A204.1 (cell line): ENCODE measurements around the gene TSPAN32.
"Not testable (repeated sequence)": the region's sequence is repeated elsewhere in the genome, so short reads cannot be mapped to it uniquely, and the experiment has no call there.

Source experiments
- FAIRE-seq: peaks from 2 replicates; lab custom pipeline; 2012; peaks lifted over from hg19 to GRCh38; lab: Jason Lieb, UNC

Gene TSPAN32

DNA sequence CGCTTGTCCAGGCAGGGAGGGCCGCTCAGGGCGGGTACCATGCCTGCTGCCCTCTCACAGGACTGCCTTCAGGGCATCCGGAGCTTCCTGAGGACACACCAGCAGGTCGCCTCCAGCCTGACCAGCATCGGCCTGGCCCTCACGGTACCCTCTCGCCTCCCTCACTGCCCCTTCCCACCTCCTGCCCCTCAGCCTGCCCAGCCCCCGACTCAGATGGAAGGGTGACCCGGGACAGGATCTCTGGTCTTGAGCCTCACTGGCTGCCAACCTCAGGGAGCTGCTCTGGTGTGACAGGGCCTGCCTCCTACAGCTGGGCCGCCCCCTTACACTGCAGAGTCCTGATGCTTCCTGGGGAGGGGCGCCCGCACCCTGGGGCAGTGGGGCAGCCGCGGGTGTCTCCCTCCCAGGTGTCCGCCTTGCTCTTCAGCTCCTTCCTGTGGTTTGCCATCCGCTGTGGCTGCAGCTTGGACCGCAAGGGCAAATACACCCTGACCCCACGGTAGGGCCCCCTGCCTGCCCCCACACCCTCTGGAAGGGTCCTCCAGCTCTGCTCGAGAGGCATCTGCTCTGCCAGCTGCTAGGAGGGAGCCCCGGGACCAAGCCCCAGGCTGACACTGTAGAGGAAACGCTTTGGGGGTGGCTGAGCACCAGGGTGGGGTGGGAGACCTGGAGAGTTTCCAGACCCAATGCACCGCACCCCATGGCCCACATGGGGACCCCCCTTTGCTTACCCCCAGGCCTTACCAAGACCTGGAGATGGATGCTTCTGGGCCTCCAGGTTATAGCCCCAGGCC lies 14.6 kb downstream of the TSPAN32 start:
- FAIRE-seq, result no peak

DNA sequence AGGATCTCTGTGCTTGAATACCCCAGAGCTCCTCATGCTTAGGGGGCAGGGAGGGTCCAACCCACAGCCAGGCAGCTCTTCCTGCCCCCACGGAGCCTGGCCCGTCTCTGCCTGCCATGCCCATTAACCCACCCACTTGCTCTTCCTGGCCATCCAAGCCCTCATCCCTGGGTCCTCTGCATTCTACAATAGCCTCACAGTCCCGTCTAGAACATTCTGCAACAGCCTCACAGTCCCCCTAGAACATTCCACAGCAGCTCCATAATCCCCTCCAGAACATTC lies 15.1 kb downstream of the TSPAN32 start:
- no peak for FAIRE-seq

DNA sequence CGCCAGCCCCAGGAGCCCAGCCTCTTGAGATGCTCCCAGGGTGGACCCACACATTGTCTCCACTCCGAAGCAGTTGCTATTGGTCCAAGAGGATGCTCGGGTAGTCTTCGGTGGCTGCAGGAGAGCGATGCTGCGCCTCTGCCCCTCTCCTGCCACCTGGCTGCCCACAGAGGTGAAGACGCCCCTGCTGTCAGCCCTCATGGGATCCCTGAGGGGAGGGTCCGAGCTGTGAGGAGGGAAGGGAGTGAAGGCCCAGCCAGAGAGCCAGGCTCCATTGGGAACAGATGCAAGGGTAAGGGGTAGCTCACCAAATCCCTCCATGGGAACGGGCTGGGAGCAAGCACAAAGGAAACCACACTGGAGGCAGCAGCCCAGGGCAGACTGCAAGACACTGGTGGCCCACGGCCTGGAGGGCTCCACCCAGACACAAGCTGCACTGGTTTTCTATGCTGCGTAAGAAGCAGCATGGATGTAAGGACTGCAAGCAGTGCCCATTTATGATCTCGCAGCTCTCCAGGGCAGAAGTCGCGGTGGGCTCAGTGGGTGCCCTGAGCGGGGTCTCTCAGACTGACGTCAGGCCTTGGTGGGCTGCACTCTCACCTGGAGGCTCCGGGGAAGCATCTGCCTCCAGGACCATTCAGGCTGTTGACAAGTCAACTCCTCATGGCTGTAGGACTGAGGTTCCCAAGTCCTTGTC lies 15.7 kb downstream of the TSPAN32 start:
- no peak for FAIRE-seq

DNA sequence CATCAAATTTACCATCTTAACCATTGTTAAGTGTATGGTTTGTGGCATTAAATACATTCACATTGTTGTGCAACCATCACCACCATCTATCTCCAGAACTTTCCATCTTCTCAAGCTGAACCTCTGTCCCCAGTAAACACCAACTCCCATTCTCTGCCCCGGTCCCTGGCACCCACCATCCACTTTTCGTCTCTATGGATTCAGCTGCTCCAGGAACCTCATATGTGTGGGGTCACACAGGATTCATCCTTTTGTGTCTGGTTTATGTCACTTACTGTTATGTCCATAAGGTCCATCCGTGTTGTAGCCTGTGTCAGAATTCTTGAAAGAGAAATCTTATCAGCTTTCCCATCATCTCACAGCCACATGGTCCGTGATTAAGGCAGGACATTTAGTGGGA lies 16.3 kb downstream of the TSPAN32 start:
- FAIRE-seq, result no peak

DNA sequence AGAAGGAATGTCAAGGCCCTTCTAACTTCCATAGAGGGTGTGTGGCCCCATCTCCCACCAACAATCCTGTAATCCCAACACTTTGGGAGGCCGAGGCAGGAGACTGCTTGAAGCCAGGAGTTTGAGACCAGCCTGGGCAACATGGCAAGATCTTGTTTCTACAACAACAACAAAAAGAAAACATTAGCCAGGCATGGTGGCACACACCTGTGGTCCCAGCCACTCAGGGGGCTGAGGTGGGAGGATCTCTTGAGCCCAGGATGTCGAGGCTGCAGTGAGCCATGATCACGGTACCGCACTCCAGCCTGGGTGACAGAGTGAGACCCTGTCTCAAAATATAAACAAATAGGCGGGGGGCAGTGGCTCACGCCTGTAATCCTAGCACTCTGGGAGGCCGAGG lies 16.9 kb downstream of the TSPAN32 start:
- no peak for FAIRE-seq

DNA sequence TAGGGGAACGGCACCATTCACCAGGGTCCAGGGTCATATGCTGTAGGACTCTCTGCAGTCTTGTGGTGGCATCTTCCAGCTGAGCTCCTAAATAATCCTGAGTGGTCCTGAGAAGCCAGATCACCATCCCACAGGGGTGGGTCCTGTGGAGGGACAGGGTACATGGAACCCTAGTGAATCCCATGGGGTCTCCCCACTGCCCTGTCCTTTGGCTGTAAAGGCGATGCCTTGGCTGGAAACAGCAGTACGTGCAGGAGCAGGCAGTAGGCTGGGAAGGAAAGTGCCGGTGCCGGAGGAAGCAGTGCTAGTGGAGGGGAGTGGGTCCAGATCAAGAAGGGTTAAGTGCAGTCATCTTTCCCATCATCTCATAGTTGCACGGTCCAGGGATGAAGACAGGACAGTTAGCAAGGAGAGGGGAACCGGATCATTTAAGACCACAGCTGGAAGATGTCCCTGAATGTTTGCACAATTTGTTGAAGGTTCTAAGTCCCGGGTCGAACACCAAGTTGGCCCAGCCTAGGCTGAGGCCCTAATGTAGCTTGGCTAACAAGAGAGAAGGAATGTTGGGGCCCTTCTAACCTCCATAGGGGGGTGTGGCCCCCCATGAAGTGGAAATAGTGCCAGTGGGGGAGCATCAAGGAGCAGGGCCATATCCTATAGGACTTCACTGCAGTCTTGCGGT lies 18.1 kb downstream of the TSPAN32 start:
- no peak for FAIRE-seq

DNA sequence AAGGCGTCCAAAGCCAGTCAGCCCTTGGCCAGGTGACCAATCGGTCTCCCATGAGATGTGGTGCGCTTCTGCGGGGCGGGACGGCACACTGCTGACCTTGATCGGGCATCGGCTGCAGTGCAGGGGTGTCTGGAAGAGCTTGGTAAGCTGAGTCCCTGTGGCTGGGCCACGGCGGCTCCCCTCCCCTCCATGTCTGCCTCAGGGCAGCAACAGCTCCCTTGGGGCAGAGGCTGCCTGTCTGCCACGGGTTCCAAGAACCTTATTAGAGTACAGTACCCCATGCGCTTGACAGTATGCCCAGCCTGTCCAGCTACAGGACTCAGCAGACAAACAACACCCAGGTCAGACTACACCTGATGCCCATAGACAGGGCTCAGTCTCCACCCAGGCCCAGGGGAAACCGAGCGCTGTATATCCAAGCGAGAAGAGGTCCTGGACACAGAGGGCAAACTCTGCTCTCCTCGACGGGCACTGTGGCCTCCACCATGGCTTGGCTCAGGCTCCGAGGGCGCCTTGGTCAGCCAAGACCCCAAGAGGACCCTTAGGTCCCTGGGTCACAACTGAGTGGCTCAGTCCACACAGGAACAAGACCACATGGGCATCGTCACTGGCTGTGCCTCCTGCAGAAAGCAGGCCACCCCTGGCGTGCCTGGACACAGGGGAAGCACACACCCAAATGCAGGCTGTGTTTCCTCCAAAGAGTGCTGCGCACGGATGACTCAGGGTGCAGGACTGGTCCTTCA lies 18.9 kb downstream of the TSPAN32 start:
- no peak for FAIRE-seq

DNA sequence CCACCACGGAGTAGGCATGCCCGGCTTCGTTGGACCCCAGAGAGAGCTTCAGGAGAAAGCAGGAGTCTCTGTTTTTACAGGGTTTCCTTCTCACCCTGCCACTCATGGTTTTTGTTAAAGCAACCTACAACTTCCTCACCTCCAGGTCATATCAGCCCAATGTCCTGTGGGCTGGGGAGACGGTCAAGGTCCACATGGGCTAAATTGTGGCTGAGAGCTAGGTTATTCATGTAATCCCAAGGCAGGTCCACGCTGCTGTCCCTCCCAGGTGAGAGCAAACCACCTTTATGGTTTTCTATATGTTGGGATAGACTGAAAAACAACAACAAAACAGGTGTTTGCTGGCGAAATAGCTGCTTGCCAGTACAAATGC lies 19.5 kb downstream of the TSPAN32 start:
- FAIRE-seq, result no peak

DNA sequence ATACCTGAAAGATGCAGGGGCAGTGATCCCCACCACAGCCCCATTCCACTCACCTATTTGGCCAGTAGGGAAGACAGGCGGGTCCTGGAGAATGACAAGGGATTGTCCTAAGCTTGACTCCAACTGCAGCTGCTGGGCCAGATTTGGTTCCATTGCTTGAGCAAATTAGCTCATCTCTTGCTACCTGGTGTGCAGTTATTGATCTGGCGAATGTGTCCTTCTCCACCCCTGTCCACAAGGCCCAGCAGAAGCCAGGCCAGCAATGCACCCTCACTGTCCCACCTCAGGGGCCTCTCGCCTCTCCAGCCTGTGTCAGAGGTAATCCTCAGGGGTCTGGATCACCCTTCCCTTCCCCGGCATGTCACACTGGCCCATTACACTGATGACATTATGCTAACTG lies 23.3 kb downstream of the TSPAN32 start:
- no peak for FAIRE-seq

DNA sequence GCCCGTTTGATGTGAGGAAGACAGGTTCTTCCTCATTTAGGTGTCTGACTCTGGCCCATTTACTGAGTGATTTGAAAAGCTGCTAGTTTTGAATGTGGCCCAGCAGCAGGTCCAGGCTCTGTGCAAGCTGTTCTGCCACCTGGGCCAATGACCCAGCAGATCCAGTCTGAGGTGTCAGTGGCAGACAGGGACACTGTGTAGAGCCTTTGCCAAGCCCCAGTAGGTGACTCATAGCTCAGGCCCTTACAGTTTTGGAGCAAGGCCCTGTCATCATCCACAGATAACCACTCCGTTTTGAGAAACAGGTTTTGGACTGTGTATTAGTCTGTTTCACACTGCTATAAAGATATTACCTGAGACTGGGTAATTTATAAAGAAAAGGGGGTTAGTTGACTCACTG lies 23.9 kb downstream of the TSPAN32 start:
- no peak for FAIRE-seq

DNA sequence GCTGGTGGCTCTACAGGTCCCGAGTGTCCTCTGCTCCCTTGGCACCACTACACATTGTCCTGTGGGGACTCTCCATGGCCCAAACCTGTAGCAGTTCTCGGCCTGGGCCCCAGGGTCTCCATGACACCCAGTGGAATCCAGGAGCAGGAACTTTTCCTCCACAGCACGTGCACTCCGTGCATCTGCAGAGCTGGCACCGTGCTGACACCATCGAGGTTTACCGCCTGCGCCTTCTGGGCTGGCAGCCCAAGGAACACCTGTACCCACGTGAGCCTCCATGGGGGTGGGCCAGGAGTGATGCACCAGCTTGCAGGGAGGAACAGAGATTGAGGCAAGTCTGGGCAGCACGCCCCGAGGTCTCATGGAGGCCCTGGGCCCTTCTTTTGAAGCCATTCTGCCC lies 25.2 kb downstream of the TSPAN32 start:
- FAIRE-seq, result no peak

DNA sequence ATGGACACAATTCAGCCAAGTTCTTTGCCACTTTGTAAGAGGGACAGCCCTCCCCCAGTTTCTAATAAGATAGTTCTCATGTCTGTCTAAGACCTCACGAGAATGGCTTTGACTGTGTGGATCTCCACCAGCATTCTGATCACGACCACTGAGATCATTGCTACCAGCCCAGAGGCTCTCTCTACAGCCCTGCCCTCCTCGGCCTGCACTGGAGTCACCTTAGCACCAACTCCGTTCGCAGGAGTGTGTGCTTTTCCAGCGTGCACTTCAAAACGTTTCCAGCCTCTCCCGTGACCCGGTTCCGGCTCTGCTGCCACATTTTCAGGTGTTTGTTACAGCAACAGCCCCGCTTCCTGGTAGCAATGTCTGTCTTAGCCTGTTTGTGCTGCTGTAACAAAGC lies 26.2 kb downstream of the TSPAN32 start:
- no peak for FAIRE-seq

DNA sequence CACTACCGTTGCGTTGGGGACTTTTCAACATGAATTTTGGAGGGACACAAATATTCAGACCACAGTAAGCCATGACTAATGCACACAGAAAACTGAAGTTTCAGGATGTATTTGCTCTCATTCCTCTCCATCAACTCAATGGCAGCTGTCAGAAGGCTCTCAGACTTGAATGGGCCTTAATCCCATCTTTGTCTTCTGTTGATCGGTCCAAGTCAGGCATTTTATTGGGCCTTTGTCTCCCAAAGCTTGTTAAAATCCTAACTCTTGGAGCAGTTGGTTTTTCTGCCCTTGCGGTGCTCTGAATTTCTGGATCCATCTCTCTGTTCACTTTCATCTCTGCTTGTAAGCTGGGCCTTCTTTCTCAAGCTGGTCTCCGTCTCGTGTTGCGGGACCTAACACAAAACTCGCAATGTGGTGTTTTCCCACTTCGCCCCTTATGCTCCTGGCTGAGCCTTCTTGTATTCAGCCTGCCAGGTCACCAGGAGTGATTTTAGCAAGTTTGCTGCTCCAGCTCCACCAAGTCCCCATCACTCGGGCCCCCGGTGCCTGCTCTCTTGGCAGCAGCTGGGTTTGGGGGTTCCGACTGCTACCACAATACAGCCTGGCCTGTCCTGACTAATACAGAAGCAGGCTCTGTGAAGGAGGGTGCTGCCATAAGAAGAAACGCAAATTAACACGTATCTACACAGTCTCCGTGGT lies 27.0 kb downstream of the TSPAN32 start:
- FAIRE-seq, result no peak

DNA sequence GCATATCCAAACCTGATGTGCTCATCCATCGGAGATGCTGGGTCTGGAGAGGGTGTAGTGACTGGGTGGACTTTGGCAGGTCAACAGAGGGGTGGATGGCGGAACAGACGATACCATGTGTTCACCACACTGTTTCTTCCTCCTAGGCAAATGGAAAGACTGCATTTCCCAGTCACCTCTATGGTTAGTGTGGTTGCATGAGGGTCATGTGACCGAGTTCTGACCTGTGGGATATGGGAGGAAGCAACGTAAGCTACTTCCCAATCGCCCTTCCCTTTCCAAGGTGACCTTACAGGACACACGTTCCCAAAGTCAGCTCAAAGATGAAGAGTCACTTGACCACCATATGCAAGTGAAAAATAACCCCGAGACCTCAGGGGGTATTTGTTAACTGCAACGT lies 27.7 kb downstream of the TSPAN32 start:
- no peak for FAIRE-seq

DNA sequence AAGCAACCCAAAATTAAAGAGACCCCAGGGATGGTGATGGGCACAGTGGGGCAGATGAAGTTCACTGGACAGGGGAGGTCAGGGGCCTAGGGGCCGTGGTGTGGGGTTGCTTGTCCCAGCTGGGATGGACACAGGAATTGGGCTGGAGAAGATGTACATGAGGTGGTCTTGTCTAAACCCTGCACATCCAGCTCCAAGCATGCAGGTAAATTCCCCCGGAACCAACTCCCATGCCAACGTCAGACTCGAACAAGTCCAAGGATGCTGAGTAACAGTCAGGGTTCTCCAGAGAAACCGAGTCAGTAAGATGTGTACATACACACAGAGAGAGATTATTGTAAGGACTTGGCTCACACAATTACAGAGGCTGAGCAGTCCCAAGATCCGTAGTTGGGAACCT lies 28.9 kb downstream of the TSPAN32 start:
- no peak for FAIRE-seq

DNA sequence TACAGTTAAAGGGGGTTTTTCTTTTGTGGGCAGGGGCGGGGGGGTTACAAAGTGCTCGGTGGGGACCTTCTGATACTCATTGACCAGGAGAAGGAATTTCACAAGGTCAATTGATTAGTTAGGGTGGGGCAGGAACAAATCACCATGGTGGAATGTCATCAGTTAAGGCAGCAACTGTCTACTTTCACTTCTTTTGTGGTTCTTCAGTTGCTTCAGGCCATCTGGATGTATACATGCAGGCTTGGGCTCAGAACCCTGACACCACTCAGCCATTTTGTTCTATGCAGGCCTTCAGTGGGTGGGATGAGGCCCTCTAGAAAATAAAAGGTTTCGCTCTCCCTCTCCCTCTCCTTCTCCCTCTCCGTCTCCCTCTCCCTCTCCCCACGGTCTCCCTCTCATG lies 29.6 kb downstream of the TSPAN32 start:
- FAIRE-seq, result no peak

DNA sequence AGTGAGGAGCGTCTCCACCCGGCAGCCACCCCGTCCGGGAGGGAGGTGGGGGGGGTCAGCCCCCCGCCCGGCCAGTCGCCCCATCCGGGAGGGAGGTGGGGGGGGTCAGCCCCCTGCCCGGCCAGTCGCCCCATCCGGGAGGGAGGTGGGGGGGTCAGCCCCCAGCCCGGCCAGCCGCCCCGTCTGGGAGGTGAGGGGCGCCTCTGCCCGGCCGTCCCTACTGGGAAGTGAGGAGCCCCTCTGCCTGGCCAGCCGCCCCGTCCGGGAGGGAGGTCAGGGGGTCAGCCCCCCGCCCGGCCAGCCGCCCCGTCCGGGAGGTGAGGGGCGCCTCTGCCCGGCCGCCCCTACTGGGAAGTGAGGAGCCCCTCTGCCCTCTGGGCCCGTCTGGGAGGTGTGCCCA lies 30.8 kb downstream of the TSPAN32 start:
- not testable (repeated sequence) for FAIRE-seq

DNA sequence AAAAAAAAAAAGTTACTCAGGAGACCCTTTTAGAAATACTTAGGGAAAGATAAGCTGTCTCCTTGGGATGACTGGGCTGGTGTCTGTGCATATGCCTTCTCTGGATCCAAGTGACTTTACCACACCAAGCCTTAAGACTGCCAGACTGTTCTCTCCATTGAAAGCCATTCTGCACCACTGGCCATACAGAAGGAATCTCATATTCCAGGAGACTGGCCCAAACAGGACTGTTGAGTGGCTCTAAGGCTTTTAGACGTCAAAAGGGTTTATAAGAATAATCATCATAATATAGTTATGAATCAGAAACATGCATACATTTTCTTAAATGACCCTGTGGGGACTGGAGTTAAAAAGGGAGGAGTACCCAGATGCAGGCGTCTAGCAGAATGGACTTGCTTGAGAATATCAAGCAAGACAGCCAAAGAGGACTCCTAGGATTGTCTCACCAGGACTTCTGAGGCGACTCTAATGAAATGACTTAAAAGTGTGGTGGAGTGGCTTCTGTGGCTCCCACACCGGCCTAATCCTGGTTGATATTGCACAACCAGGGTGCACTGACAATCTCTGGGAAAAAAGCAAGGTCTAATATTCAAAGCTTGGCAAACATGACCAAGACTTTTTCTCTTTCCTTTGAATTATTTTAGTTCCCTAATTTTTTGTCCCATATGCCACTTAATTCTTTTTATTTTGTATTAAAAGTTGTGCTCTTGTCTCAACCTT lies 31.8 kb downstream of the TSPAN32 start:
- not testable (repeated sequence) for FAIRE-seq

DNA sequence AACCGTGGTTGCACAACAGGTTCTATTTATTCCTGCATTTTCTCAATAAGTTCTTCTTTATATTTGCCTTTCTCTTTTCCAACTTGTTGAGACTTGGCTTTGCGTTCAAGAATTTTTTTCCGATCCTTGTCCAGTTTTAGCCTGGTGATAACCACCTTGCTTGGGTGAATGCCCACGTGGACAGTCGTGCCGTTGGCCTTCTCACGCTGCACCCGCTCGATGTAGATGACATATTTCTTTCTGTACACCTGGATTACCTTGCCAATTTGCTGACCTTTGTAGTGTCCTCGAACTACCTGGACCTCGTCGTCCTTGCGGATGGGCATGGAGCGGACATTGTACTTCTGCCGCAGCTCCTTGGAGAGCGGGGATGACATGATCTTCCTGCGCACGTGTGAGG lies 33.5 kb downstream of the TSPAN32 start:
- FAIRE-seq, result not testable (repeated sequence)

DNA sequence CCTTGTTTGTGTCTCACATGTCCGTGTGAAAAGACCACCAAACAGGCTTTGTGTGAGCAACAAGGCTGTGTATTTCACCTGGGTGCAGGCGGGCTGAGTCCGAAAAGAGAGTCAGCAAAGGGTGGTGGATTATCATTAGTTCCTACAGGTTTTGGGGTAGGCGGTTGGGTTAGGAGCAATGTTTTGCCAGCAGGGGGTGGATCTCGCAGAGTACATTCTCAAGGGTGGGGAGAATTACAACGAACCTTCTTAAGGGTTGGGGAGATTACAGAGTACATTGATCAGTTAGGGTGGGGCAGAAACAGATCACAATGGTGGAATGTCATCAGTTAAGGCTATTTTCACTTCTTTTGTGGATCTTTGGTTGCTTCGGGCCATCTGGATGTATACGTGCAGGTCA lies 36.9 kb downstream of the TSPAN32 start:
- FAIRE-seq, result not testable (repeated sequence)

DNA sequence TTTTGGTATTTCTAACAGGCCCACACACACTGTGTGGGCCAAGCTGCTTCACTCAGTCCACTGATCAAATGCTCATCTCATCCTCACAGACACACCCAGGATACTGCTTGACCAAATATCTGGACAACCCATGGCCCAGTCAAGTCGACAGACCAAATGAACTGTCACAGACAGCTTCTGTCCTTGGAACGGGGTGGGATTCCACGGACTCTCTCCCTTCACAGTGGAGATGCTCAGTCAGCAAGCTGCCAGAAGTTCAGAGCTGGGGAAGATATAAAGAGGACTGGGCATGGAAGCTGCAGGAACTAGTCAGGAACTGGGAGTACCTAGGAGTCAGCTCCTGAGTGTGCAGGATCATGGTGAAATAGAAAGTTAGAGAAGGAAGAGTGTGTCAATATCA lies 40.7 kb downstream of the TSPAN32 start:
- FAIRE-seq, result no peak

DNA sequence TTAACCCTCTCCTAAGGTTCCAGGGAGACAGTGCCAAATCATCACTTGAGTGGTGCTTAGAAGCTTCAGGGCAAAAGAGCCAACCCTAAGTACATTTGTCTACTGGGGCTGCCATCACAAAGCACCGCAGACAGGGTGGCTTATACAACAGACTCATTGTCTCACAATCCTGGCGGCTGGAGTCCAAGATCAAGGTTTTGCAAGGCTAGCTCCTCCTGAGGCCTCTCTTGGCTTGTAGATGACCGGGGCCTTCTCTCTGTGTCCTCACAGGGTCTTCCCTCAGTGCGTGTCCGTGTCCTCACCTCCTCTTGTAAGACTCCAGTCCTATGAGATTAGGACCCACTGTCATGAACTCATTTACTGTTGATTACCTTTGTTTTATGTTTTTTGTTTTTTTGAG lies 41.2 kb downstream of the TSPAN32 start:
- FAIRE-seq, result no peak
